ENCODE measurements around the gene CNOT4. TPM values are rescaled to one million over a fixed set of nuclear protein-coding genes. Genes with fewer than 3 reads are reported as not detected.
"Not testable (repeated sequence)": the region's sequence is repeated elsewhere in the genome, so short reads cannot be mapped to it uniquely, and the experiment has no call there.

The CNOT4 gene
- total RNA-seq, 1 donor from 2014 or later = 3.9 TPM

DNA sequence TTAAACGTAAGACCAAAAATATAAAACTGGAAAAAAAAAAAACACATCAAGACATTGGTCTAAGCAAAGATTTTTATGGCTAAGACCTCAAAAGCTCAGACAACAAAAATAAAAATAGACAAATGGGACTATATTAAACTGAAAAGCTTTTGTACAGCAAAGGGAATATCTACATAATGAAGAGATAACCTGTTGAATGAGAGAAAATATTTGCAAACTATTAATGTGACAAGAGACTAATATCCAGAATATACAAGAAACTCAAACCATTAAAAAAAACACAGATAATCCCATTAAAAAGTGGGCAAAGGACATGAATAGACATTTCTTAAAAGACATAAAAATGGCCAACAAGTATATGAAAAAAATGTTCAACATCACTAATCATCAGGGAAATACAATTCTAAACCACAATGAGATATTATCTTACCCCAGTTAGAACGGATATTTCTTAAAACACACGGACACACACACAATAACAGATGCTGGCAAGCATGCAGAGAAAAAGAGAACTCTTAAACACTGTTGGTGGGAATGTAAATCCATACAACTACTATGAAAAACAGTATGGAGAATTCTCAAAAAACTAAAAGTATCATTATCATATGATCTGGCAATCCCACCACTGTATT is 28.8 kb downstream of the CNOT4 start:
- DNase-seq (ENCODE audit: low read depth) (no peak), FAIRE-seq (no peak)
- Histone ChIP-seq H3K27me3 (ENCODE audit: control insufficient read depth, insufficient read depth, low read length) (no peaks in the 10 kb centered on the region), H3K4me3 (ENCODE audit: low read depth, low read length) (no peak overlapping the region), H3K36me3 (ENCODE audit: control insufficient read depth, insufficient read depth, low read length) (no peaks in the 10 kb centered on the region)
- TF ChIP-seq, protein P1, sequence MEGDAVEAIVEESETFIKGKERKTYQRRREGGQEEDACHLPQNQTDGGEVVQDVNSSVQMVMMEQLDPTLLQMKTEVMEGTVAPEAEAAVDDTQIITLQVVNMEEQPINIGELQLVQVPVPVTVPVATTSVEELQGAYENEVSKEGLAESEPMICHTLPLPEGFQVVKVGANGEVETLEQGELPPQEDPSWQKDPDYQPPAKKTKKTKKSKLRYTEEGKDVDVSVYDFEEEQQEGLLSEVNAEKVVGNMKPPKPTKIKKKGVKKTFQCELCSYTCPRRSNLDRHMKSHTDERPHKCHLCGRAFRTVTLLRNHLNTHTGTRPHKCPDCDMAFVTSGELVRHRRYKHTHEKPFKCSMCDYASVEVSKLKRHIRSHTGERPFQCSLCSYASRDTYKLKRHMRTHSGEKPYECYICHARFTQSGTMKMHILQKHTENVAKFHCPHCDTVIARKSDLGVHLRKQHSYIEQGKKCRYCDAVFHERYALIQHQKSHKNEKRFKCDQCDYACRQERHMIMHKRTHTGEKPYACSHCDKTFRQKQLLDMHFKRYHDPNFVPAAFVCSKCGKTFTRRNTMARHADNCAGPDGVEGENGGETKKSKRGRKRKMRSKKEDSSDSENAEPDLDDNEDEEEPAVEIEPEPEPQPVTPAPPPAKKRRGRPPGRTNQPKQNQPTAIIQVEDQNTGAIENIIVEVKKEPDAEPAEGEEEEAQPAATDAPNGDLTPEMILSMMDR (IDR thresholded peaks at IDR 0.05; ENCODE audit: insufficient read depth, low read length, severe bottlenecking) = no peak

DNA sequence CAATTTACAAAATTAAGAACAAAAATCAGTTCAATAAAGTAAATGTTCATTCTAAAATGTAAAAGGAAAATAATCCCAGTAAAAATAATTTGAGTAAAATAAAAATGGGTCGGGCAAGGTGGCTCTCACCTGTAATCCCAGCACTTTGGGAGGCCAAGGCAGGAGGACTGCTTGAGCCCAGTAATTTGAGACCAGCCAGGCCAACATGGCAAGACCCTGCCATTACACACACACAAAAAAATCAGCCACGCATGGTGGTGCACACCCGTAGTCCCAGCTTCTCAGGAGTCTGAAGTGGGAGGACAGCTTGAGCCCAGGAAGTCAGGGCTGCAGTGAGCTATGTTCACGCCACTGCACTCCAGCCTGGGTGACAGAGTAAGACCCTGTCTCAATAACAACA is 34.4 kb downstream of the CNOT4 start:
- TF ChIP-seq, protein P1 (IDR thresholded peaks at IDR 0.05; ENCODE audit: insufficient read depth, low read length, severe bottlenecking) = no peak
- FAIRE-seq (no peak), DNase-seq (ENCODE audit: low read depth) (no peak)
- Histone ChIP-seq H3K36me3 (ENCODE audit: control insufficient read depth, insufficient read depth, low read length) (no peaks in the 10 kb centered on the region), H3K27me3 (ENCODE audit: control insufficient read depth, insufficient read depth, low read length) (no peaks in the 10 kb centered on the region), H3K4me3 (ENCODE audit: low read depth, low read length) (no peak overlapping the region)

DNA sequence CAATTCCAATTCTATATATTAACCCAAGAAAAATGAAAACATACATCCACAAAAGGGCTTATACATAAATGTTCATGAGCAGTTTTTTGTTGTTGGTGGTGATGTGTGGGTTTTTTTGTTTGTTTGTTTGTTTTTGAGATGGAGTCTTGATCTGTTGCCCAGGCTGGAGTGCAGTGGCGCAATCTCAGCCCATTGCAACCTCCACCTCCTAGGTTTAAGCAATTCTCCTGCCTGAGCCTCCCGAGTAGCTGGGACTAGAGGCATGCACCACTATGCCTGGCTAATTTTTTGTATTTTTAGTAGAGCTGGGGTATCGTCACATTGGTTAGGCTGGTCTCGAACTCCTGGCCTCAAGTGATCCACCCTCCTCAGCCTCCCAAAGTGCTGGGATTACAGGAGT is 40.2 kb downstream of the CNOT4 start:
- H3K4me3 ChIP-seq (ENCODE audit: low read depth, low read length); H3K36me3 ChIP-seq (ENCODE audit: control insufficient read depth, insufficient read depth, low read length); H3K27me3 ChIP-seq (ENCODE audit: control insufficient read depth, insufficient read depth, low read length); FAIRE-seq; DNase-seq (ENCODE audit: low read depth): not testable (repeated sequence)

DNA sequence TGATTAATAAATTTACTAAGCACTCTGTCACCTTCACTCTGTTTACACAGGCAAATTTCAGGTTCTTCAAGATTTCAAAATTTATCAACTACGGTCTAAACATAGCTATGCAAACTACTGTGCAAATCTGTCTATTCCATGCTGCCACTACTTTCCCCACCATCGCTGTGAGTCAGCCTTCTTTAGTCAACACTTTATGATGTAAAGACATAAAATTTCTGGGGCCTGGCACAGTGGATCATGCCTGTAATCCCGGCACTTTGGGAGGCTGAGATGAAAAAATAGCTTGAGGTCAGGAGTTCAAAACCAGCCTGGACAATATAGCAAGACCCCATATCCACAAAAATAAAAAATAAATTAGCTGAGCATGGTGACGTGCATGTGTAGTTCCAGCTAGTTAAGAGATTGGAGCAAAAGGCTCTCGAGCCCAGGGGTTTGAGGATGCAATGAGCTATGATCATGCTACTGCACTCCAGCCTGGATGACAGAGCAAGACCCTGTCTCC is 42.6 kb downstream of the CNOT4 start:
- DNase-seq (ENCODE audit: low read depth) (peak; percentile 93), FAIRE-seq (no peak)
- no peaks in the 10 kb centered on the region for H3K27me3 ChIP-seq (ENCODE audit: control insufficient read depth, insufficient read depth, low read length)
- TF ChIP-seq, protein P1 (IDR thresholded peaks at IDR 0.05; ENCODE audit: insufficient read depth, low read length, severe bottlenecking) = no peak
- H3K36me3 ChIP-seq (ENCODE audit: control insufficient read depth, insufficient read depth, low read length) = no peaks in the 10 kb centered on the region
- no peak overlapping the region for H3K4me3 ChIP-seq (ENCODE audit: low read depth, low read length)

DNA sequence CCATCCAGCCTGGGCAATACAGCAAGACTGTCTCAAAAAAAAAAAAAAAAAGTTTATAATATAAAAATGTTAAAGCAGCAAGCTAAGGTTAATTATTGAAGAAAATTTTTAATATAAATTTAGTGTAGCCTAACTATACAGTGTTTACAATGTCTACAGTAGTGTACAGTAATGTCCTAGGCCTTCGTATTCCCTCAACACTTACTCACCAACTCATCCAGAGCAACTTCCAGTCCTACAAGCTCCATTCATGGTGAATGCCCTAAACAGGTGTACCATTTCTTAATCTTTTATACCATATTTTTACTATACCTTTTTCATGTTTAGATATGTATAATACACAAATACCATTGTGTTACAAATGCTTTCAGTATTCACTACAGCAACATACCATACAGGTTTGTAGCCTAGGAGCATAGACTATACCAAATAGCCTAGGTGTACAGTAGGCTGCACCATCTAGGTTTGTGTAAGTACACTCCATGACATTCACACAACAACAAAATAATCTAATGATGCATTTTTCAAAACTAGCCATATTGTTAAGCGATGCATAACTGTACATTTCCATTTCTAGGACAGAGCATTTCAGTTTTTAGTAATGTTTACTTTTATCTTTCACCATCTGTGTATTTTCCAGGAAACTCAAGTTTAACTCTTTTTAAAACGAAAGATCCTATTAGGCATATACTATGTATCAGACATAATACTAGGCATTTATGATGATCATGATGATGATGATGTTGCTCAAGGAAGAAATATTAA is 43.3 kb downstream of the CNOT4 start:
- FAIRE-seq = no peak
- no peaks in the 10 kb centered on the region for H3K27me3 ChIP-seq (ENCODE audit: control insufficient read depth, insufficient read depth, low read length)
- no peak overlapping the region for H3K4me3 ChIP-seq (ENCODE audit: low read depth, low read length)
- TF ChIP-seq, protein P1 (IDR thresholded peaks at IDR 0.05; ENCODE audit: insufficient read depth, low read length, severe bottlenecking) = no peak
- no peak for DNase-seq (ENCODE audit: low read depth)
- H3K36me3 ChIP-seq (ENCODE audit: control insufficient read depth, insufficient read depth, low read length) = no peaks in the 10 kb centered on the region

DNA sequence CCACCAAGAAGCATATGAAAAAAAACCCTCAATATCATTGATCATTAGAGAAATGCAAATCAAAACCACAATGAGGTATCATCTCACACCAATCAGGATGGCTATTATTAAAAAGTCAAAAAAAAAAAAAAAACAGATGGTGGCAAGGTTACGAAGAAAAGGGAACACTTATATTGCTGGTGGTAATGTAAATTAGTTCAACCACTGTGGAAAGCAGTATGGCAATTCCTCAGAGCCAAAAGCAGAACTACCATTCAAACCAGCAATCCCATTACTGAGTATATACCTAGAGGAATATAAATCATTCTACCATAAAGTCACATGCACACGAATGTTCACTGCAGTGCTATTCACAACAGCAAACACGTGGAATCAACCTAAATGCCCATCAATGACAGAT is 46.0 kb downstream of the CNOT4 start:
- H3K36me3 ChIP-seq (ENCODE audit: control insufficient read depth, insufficient read depth, low read length) = no peaks in the 10 kb centered on the region
- DNase-seq (ENCODE audit: low read depth) (no peak), FAIRE-seq (no peak)
- no peak overlapping the region for H3K4me3 ChIP-seq (ENCODE audit: low read depth, low read length)
- H3K27me3 ChIP-seq (ENCODE audit: control insufficient read depth, insufficient read depth, low read length) = no peaks in the 10 kb centered on the region
- TF ChIP-seq, protein P1 (IDR thresholded peaks at IDR 0.05; ENCODE audit: insufficient read depth, low read length, severe bottlenecking) = no peak

Data from bronchial epithelial cell (primary cell).